Upper lobe of left lung (tissue), 4 donors: ENCODE results near the gene TAF9B.

Experiments used
- CTCF ChIP-seq, 6 experiments: fragments of 450-650 bp in 4 of 6; fragments of 200-600 bp in 2 of 6; sonication (generic) in 2 of 6; IDR thresholded peaks; one replicate each; pipeline ENCODE4 v1.5.1; 2016 to 2019; ENCODE audit warnings: antibody characterized with exemption in 6 of 6
- EP300 ChIP-seq, 4 donors: sonication (generic); formaldehyde crosslinking; IDR thresholded peaks; one replicate each; pipeline ENCODE4 v1.5.1; 2017; ENCODE audit warnings: antibody characterized with exemption in 4 of 4, control low read depth in 2 of 4
- POLR2A ChIP-seq, 4 donors: fragments of 450-650 bp; IDR thresholded peaks; one replicate each; pipeline ENCODE4 v1.5.1; 2016 to 2017; ENCODE audit warnings: antibody characterized with exemption in 4 of 4, mild to moderate bottlenecking in 2 of 4
- POLR2AphosphoS5 ChIP-seq, 2 donors: sonication (generic); formaldehyde crosslinking; IDR thresholded peaks; one replicate each; pipeline ENCODE4 v1.5.1; 2017; ENCODE audit warnings: antibody characterized with exemption in 2 of 2

GRCh38 chrX:78140206-78140605 is 756 bp upstream of the TAF9B start:
- no peak for TF ChIP-seq CTCF (IDR thresholded peaks at IDR 0.05)
- TF ChIP-seq POLR2A (IDR thresholded peaks at IDR 0.05), result no peak
- no peak for TF ChIP-seq POLR2AphosphoS5 (IDR thresholded peaks at IDR 0.05)
- TF ChIP-seq EP300 (IDR thresholded peaks at IDR 0.05), result no peak
